Mucosa of stomach (tissue), 1 donor: ENCODE data around the gene BOLA3.

Experiments
- H3K27me3 ChIP-seq: one replicate; pipeline ENCODE4 v1.7.0; 2013; ENCODE audit warnings: mild to moderate bottlenecking, low read length; ENCODE audit not compliant: control insufficient read depth, insufficient read depth
- H3K36me3 ChIP-seq: one replicate; pipeline ENCODE4 v1.7.0; 2013; ENCODE audit warnings: low read length; ENCODE audit not compliant: control insufficient read depth, insufficient read depth
- H3K4me1 ChIP-seq: one replicate; pipeline ENCODE4 v1.7.0; 2013; ENCODE audit warnings: mild to moderate bottlenecking, low read length; ENCODE audit not compliant: control insufficient read depth, insufficient read depth
- H3K4me3 ChIP-seq: one replicate; pipeline ENCODE4 v1.7.0; 2013; ENCODE audit warnings: low read length
- H3K9ac ChIP-seq: one replicate; pipeline ENCODE4 v1.7.0; 2013; ENCODE audit warnings: mild to moderate bottlenecking, low read length, moderate library complexity
- H3K9me3 ChIP-seq: one replicate; pipeline ENCODE4 v1.7.0; 2013; ENCODE audit warnings: mild to moderate bottlenecking, low read length, moderate library complexity; ENCODE audit not compliant: control insufficient read depth
- donor health status: Pancreatic carcinoma.

Gene BOLA3

DNA sequence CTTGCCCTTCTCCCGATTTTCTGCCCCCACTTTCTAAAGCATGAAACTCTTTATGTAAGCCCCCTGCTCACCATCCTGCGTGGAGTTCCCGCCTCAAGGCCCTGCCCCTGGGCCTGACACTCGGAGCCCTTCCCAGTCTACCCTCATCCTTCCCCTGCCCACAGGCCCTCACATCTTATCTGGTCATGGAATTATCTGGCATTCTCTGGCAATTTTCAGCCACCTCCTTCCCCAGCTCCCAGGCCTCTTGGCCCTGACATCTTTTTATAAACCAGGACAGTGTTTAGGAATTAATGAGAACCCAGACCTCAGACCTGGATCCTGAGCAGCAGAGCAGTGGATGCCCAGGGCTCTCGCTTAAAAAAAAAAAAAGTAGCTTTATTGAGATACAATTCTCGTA lies 61.7 kb downstream of the BOLA3 start:
- Histone ChIP-seq H3K9me3 (no peaks in the 10 kb centered on the region), H3K4me3 (no peak overlapping the region), H3K27me3 (no peaks in the 10 kb centered on the region), H3K9ac (no peak overlapping the region), H3K36me3 (peaks cover 25% of the 10 kb centered on the region), H3K4me1 (no peaks in the 10 kb centered on the region)
